ENCODE results near the gene OR52E2. TPM values are rescaled to one million over a fixed set of nuclear protein-coding genes. Genes with fewer than 3 reads are reported as not detected.
"Not testable (repeated sequence)": the region's sequence is repeated elsewhere in the genome, so short reads cannot be mapped to it uniquely, and the experiment has no call there.

OR52E2 gene
- total RNA-seq, 2 experiments from 2014 or later = not detected

GRCh38 chr11:5058679-5059078, 748 bp downstream of the OR52E2 start:
- H3K4me1 Mint-ChIP-seq (ENCODE audit: low read depth); ATAC-seq; H3K4me3 Mint-ChIP-seq; DNase-seq; H3K27me3 Mint-ChIP-seq (ENCODE audit: low read depth); H3K36me3 Mint-ChIP-seq (ENCODE audit: low read depth); POLR2A ChIA-PET; H3K9me3 Mint-ChIP-seq (ENCODE audit: insufficient read depth); H3K27ac Mint-ChIP-seq; CTCF ChIA-PET: not testable (repeated sequence)

- POLR2A ChIA-PET = no interaction called here
- DNase-seq = no peak
- Mint-ChIP-seq H3K4me3 (no peak overlapping the region), H3K36me3 (ENCODE audit: low read depth) (no peaks in the 10 kb centered on the region), H3K27me3 (ENCODE audit: low read depth) (no peaks in the 10 kb centered on the region), H3K4me1 (ENCODE audit: low read depth) (no peaks in the 10 kb centered on the region), H3K9me3 (ENCODE audit: insufficient read depth) (no peaks in the 10 kb centered on the region), H3K27ac (no peak overlapping the region)
- CTCF ChIA-PET = no interaction called here
- no peak for ATAC-seq
Observed at GRCh38 chr11:5046754-5047330, 12.6 kb downstream of the OR52E2 start.

- no peak within 1 kb of the TSS for H3K27ac Mint-ChIP-seq
- POLR2A ChIA-PET = no interaction called here
- H3K4me1 Mint-ChIP-seq (ENCODE audit: low read depth) = no peaks in the 10 kb centered on the region
- ATAC-seq (no peak), DNase-seq (no peak)
- no peaks in the 10 kb centered on the region for H3K27me3 Mint-ChIP-seq (ENCODE audit: low read depth)
- H3K9me3 Mint-ChIP-seq (ENCODE audit: insufficient read depth) = no peaks in the 10 kb centered on the region
- no peak within 1 kb of the TSS for H3K4me3 Mint-ChIP-seq
- no peaks in the 10 kb centered on the region for H3K36me3 Mint-ChIP-seq (ENCODE audit: low read depth)
- CTCF ChIA-PET = no interaction called here
Observed at GRCh38 chr11:5046226-5046625, 13.2 kb downstream of the OR52E2 start, which contains the start of gene OR52J3. Gene OR52J3 (plus strand): TSS chr11:5046526. CDS start chr11:5046526, 0 bp downstream.

GRCh38 chr11:5043380-5043779, 16.0 kb downstream of the OR52E2 start:
- Mint-ChIP-seq H3K4me1 (ENCODE audit: low read depth) (no peaks in the 10 kb centered on the region), H3K9me3 (ENCODE audit: insufficient read depth) (no peaks in the 10 kb centered on the region), H3K4me3 (no peak overlapping the region), H3K27me3 (ENCODE audit: low read depth) (no peaks in the 10 kb centered on the region), H3K36me3 (ENCODE audit: low read depth) (no peaks in the 10 kb centered on the region), H3K27ac (no peak overlapping the region)
- DNase-seq (no peak), ATAC-seq (no peak)
- CTCF ChIA-PET = no interaction called here
- POLR2A ChIA-PET = no interaction called here

GRCh38 chr11:5042091-5042490, 17.3 kb downstream of the OR52E2 start:
- Mint-ChIP-seq H3K4me1 (ENCODE audit: low read depth) (no peaks in the 10 kb centered on the region), H3K36me3 (ENCODE audit: low read depth) (no peaks in the 10 kb centered on the region), H3K27ac (no peak overlapping the region), H3K4me3 (no peak overlapping the region), H3K27me3 (ENCODE audit: low read depth) (no peaks in the 10 kb centered on the region), H3K9me3 (ENCODE audit: insufficient read depth) (no peaks in the 10 kb centered on the region)
- no peak for ATAC-seq
- POLR2A ChIA-PET = no interaction called here
- CTCF ChIA-PET = no interaction called here
- no peak for DNase-seq

- Mint-ChIP-seq H3K27ac (no peak overlapping the region), H3K4me1 (ENCODE audit: low read depth) (no peaks in the 10 kb centered on the region), H3K27me3 (ENCODE audit: low read depth) (no peaks in the 10 kb centered on the region), H3K4me3 (no peak overlapping the region), H3K9me3 (ENCODE audit: insufficient read depth) (no peaks in the 10 kb centered on the region), H3K36me3 (ENCODE audit: low read depth) (no peaks in the 10 kb centered on the region)
- DNase-seq (no peak), ATAC-seq (no peak)
- ChIA-PET CTCF (no interaction called here), POLR2A (no interaction called here)
Observed at GRCh38 chr11:5040876-5041275, 18.6 kb downstream of the OR52E2 start.

GRCh38 chr11:5038341-5038740, 21.1 kb downstream of the OR52E2 start:
- ATAC-seq (no peak), DNase-seq (no peak)
- POLR2A ChIA-PET = no interaction called here
- no peaks in the 10 kb centered on the region for H3K4me1 Mint-ChIP-seq (ENCODE audit: low read depth)
- H3K9me3 Mint-ChIP-seq (ENCODE audit: insufficient read depth) = no peaks in the 10 kb centered on the region
- H3K27ac Mint-ChIP-seq = no peak overlapping the region
- CTCF ChIA-PET = no interaction called here
- no peaks in the 10 kb centered on the region for H3K27me3 Mint-ChIP-seq (ENCODE audit: low read depth)
- H3K4me3 Mint-ChIP-seq = no peak overlapping the region
- no peaks in the 10 kb centered on the region for H3K36me3 Mint-ChIP-seq (ENCODE audit: low read depth)

GRCh38 chr11:5037926-5038325, 21.5 kb downstream of the OR52E2 start:
- Mint-ChIP-seq H3K27ac (no peak overlapping the region), H3K9me3 (ENCODE audit: insufficient read depth) (no peaks in the 10 kb centered on the region), H3K27me3 (ENCODE audit: low read depth) (no peaks in the 10 kb centered on the region), H3K4me3 (no peak overlapping the region), H3K4me1 (ENCODE audit: low read depth) (no peaks in the 10 kb centered on the region), H3K36me3 (ENCODE audit: low read depth) (no peaks in the 10 kb centered on the region)
- DNase-seq = no peak
- CTCF ChIA-PET = no interaction called here
- ATAC-seq = no peak
- POLR2A ChIA-PET = no interaction called here

- ChIA-PET CTCF (no interaction called here), POLR2A (no interaction called here)
- Mint-ChIP-seq H3K4me3 (no peak overlapping the region), H3K36me3 (ENCODE audit: low read depth) (no peaks in the 10 kb centered on the region), H3K27me3 (ENCODE audit: low read depth) (no peaks in the 10 kb centered on the region), H3K4me1 (ENCODE audit: low read depth) (no peaks in the 10 kb centered on the region), H3K27ac (no peak overlapping the region), H3K9me3 (ENCODE audit: insufficient read depth) (no peaks in the 10 kb centered on the region)
- DNase-seq (no peak), ATAC-seq (no peak)
Observed at GRCh38 chr11:5036669-5037068, 22.8 kb downstream of the OR52E2 start.

GRCh38 chr11:5021996-5022395, 37.4 kb downstream of the OR52E2 start:
- ChIA-PET CTCF (no interaction called here), POLR2A (no interaction called here)
- no peak for DNase-seq
- Mint-ChIP-seq H3K36me3 (ENCODE audit: low read depth) (no peaks in the 10 kb centered on the region), H3K27me3 (ENCODE audit: low read depth) (no peaks in the 10 kb centered on the region), H3K9me3 (ENCODE audit: insufficient read depth) (peaks cover 4% of the 10 kb centered on the region), H3K4me3 (no peak overlapping the region), H3K4me1 (ENCODE audit: low read depth) (no peaks in the 10 kb centered on the region), H3K27ac (no peak overlapping the region)
- ATAC-seq = no peak

GRCh38 chr11:5013012-5013411, 46.4 kb downstream of the OR52E2 start:
- Mint-ChIP-seq H3K4me1 (ENCODE audit: low read depth) (no peaks in the 10 kb centered on the region), H3K36me3 (ENCODE audit: low read depth) (no peaks in the 10 kb centered on the region), H3K9me3 (ENCODE audit: insufficient read depth) (no peaks in the 10 kb centered on the region), H3K27me3 (ENCODE audit: low read depth) (no peaks in the 10 kb centered on the region), H3K4me3 (no peak overlapping the region), H3K27ac (no peak overlapping the region)
- CTCF ChIA-PET = no interaction called here
- POLR2A ChIA-PET = no interaction called here
- no peak for DNase-seq
- no peak for ATAC-seq

- H3K4me1 Mint-ChIP-seq (ENCODE audit: low read depth) = no peaks in the 10 kb centered on the region
- CTCF ChIA-PET = no interaction called here
- DNase-seq (no peak), ATAC-seq (no peak)
- POLR2A ChIA-PET = no interaction called here
- no peaks in the 10 kb centered on the region for H3K36me3 Mint-ChIP-seq (ENCODE audit: low read depth)
- H3K27me3 Mint-ChIP-seq (ENCODE audit: low read depth) = no peaks in the 10 kb centered on the region
- H3K27ac Mint-ChIP-seq = no peak overlapping the region
- no peaks in the 10 kb centered on the region for H3K9me3 Mint-ChIP-seq (ENCODE audit: insufficient read depth)
- H3K4me3 Mint-ChIP-seq = no peak overlapping the region
Observed at GRCh38 chr11:5011254-5011653, 48.2 kb downstream of the OR52E2 start.

All from activated CD8-positive, alpha-beta T cell treated with anti-CD3 and anti-CD28 coated beads, Interleukin-2, amount 10 ng/mL, durations not matched to agents 7 days and 5 days (primary cell).